NOMO-1 (cell line): ENCODE measurements around the gene PRPSAP2.
"Not testable (repeated sequence)": the region's sequence is repeated elsewhere in the genome, so short reads cannot be mapped to it uniquely, and the experiment has no call there.

Experiments used
- DNase-seq, 2 experiments: peaks; one replicate each; lab custom pipeline; 2025; ENCODE audit not compliant: unreplicated experiment in 2 of 2; lab: John Stamatoyannopoulos, UW

The PRPSAP2 gene

DNA sequence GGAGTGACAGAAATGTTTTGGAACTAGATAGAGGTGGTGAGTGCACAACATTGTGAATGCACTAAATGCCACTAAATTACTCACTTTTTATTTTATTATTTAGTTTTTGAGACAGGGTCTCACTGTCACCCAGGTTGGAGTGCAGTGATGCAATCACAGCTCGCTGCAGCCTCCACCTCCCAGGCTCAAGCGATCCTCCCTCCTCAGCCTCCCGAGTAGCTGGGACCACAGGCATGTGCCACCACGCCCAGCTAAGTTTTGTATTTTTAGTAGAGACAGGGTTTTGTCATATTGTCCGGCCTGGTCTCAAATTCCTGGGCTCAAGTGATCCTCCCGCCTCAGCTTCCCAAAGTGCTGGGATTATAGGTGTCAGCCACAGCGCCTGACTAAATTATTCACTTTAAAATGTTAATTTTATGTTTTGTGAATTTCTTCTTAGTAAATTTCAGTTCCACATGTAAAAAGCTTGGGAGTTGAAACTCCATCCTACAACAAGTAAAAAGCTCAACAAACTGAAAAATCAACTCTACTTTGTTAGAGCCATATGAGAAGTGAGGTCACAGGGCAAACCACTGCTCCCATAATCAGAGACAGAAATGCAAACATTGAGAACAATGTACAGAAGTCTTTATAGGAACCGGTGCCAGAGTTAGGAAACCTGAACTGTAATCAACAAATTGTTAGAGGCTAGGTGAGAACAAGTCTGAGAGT lies 80.2 kb downstream of the PRPSAP2 start:
- no peak for DNase-seq

- DNase-seq = no peak
Observed at GRCh38 chr17:18938692-18939023, 80.7 kb downstream of the PRPSAP2 start.

DNA sequence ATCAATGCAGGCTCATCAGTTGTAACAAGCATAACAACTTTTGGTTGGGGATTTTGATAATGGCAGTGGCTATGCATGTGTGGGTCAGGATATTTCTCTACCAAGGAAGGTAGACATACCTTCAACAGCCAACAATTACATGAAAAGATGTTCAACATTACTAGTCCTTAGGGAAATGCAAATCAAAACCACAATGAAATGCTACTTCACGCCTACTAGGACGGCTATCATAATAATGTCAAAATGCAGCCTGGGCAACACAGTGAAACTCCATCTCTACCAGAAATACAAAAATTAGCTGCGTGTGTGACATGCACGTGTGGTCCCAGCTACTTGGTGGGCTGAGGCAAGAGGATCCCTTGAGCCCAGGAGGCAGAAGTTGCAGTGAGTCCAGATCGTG lies 86.7 kb downstream of the PRPSAP2 start:
- no peak for DNase-seq

DNA sequence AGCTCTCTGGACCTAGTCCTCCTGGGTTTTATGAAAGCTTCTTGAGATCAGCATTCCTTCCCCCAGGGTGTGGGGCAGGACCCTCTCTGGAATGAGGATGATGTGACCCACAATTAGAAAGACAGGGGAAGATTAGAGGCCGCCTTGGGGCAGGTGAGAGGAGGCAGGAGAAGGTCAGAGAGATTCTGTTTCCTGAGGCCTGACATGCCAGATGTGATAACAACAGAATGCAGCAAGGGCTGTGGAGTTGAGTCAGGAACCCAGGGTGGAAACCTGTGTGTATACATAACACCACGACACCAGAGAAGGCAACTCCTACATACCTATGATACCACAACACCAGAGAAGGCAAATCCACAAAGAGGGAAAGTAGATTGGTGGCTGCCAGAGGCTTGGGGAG lies 88.6 kb downstream of the PRPSAP2 start:
- DNase-seq = peak in 1 of 2 experiments; percentile 2

GRCh38 chr17:18947866-18948265 lies 89.9 kb downstream of the PRPSAP2 start:
- DNase-seq = no peak

DNA sequence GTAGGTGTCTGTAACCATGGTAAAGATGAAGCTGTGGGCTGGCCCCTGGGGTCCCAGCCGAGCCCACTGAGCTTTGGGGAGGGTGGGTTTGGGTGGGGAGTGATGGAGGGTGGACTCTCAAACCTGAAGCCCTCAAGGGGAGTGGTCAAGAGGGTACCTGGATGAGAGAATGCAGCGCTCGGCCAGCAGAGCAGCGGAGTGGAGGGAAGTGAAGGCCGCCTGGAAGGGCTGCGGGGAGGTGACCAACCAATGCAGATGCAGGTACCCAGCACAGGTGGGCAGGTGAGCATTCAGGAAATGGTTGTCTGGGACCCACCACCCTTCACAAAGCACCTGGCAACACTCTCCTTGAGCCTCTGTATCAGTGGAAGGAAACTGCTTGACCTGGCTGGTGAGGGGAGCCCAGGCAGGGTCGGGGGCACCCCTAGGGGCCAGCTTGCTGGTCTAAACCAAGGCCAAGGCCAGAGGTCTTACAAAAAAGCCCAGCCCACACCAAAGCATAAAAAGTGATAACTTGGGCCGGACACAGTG lies 90.6 kb downstream of the PRPSAP2 start:
- DNase-seq = no peak

- no peak for DNase-seq
Observed at GRCh38 chr17:18949566-18949965, 91.6 kb downstream of the PRPSAP2 start.

- no peak for DNase-seq
Observed at GRCh38 chr17:18950346-18950745, 92.4 kb downstream of the PRPSAP2 start.

DNA sequence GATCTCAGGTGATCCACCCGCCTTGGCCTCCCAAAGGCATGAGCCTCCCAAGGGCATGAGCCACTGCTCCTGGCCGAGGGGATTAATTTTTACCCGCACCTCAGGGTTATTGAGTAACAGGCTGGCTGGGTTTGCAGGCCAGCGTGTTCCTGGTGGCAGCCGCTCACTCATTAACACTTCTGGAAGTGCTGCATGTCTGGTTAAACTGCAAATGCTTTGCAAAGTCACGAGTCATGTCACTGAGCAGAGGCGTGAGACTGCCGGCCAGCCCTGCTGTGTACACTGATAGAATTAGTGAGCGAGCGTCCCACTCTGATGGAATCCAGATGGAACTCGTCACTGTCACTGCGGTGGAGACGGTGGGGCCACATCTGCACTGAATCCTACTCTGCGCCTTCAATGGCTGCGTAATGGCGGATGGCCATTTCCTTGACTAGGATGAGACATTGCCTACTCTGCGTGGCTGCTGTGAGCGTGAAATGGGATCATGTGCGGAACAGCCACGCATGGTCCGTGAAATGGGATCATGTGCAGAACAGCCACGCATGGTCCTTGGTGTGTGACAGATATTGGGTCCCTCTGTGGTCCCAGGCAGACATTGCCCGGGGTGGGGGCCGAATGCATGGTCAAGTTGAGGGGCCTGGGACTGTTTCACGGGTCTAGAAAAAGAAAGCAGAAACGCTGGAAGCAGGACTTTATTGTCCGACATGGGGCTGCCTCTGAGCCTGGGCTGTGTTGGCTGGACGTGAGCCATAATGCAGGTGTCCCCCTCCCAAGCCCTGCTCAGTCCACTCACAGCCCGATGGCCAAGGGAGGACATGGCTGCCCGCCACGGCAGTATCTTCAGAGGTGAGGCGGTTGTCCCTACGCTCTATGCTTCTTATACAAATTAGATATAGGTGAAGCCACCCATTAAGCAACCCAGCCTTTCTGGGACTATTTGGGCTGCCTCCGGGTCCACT lies 93.3 kb downstream of the PRPSAP2 start:
- no peak for DNase-seq

- DNase-seq = no peak
Observed at GRCh38 chr17:18951941-18952842, 94.3 kb downstream of the PRPSAP2 start, which contains the start of gene SLC5A10. TSS of gene SLC5A10 (plus strand) at chr17:18952165. CDS start at chr17:18952206, 41 bp downstream.

DNA sequence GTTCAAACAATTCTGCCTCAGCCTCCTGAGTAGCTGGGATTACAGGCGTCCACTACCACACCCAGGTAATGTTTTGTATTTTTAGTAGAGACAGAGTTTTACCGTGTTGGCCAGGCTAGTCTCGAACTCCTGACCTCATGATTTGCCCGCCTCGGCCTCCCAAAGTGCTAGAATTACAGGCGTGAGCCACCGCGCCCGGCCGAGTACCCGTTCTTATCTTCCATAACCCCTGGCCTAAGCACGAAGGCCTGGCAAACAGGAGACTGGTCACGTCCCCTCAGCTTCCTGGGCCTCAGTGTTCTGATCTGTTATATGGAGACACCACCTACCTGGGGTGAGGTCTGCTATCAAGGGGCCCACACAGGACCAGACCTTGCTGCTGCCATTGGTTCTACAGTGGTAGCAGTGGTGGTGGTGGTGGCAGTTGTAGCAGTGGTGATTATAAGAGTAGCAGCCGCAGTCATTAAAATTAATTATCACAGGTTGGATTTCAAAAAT lies 95.3 kb downstream of the PRPSAP2 start:
- DNase-seq = no peak

DNA sequence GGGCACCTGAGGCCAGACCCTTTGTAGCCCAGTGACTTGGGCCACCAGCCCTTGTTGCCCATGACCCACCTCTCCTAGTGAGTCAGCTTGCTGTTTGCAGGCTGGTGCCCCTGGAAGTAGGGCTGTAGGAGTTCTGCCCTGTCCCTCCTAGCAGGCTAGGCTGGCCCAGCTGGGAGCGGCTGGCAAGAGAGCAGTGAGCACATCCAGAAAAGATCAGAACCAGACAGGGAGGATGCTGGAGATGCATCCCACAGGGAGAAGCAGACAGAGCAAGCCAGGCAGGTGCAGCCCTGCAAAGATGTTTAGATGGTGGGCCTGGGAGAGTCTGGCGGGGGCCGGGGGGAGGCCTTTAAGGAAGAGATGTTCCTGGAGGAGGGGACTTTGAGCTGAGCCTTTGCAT lies 96.4 kb downstream of the PRPSAP2 start:
- DNase-seq = no peak

- no peak for DNase-seq
Observed at GRCh38 chr17:18955009-18955408, 97.1 kb downstream of the PRPSAP2 start.

DNA sequence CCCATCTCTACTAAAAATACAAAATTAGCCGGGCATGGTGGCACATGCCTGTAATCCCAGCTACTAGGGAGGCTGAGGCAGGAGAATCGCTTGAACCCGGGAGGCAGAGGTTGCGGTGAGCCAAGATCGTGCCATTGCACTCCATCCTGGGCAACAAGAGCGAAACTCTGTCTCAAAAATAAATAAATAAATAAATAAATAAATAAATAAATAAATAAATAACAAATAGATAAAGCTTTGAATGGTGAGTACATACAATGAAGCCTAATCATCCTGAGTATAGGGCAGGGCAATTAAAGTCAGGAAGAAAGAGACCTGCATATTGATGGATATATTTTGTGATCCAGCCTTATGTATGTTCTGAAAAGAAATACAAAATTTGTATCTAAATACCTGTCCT lies 98.1 kb downstream of the PRPSAP2 start:
- DNase-seq = not testable (repeated sequence)

GRCh38 chr17:18956581-18956980 lies 98.7 kb downstream of the PRPSAP2 start:
- DNase-seq = no peak

- DNase-seq = no peak
Observed at GRCh38 chr17:18957831-18958230, 99.9 kb downstream of the PRPSAP2 start.

GRCh38 chr17:18958611-18959010 lies 100.7 kb downstream of the PRPSAP2 start:
- no peak for DNase-seq

GRCh38 chr17:18959071-18959844 lies 101.3 kb downstream of the PRPSAP2 start:
- no peak for DNase-seq

GRCh38 chr17:18959845-18960240 lies 101.9 kb downstream of the PRPSAP2 start:
- DNase-seq = no peak

DNA sequence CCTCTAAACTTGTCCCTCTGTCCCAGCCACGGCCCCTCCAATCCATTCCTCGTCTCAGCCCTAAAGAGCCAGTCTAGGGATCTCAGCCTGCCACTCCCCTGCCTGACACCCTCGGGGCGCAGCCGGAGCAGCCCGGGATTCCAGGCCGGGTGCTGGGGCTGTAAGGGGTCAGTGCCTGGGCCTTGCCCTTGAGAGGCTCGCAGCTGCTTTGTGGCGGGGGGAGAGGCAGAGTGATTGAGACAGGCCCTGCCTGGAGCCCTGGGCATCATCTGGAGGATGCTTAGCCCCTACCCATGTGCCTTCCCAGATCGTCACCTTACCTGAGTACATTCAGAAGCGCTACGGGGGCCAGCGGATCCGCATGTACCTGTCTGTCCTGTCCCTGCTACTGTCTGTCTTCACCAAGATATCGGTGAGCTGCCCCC lies 102.3 kb downstream of the PRPSAP2 start:
- DNase-seq = no peak
